Measurements from ENCODE around the gene OPN4. TPM values are rescaled to one million over a fixed set of nuclear protein-coding genes. Genes with fewer than 3 reads are reported as not detected.

Gene OPN4
- total RNA-seq, 2 donors from 2014 or later = not detected

- H3K27ac Mint-ChIP-seq = no peak overlapping the region
- H3K36me3 Mint-ChIP-seq = no peaks in the 10 kb centered on the region
- H3K9me3 Mint-ChIP-seq = no peaks in the 10 kb centered on the region
- no peak for DNase-seq (ENCODE audit: low spot score in 2 of 2)
- no peak for ATAC-seq
Measured at GRCh38 chr10:86667421-86668181, 13.3 kb downstream of the OPN4 start.

GRCh38 chr10:86668297-86669165, 14.2 kb downstream of the OPN4 start, which contains the start of gene LDB3:
Gene LDB3 (plus strand): TSS chr10:86668511. CDS start chr10:86668692, 181 bp downstream.
- no peaks in the 10 kb centered on the region for H3K36me3 Mint-ChIP-seq
- H3K9me3 Mint-ChIP-seq = no peaks in the 10 kb centered on the region
- H3K27ac Mint-ChIP-seq = no peak within 1 kb of the TSS
- DNase-seq (ENCODE audit: low spot score in 2 of 2) (no peak), ATAC-seq (no peak)

DNA sequence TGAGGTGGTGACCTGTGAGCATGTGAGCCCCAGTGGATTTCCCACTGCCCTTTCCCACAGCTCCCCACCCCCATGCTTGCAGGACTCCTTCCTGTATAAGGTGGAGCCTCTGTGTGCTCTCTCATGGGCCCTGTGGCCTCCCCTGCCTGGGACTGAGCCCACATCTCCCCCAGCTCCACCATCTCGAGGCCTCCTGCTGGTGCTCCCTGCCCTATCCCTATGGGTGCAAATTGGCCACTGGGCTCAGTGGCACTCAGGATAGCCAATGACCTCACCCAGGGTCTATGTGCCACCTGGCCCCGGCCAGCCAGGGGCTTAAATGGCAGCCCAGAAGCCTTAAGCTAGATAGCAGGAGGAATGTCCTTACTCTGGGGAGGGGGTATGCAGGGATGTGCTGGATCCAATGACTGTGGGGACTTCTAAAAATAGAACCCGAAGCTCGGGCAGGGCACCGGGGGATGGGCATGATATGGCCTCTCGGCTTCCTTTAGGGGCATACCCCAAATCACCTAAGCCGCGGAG, 16.0 kb downstream of the OPN4 start:
- Mint-ChIP-seq H3K36me3 (no peaks in the 10 kb centered on the region), H3K27ac (no peak overlapping the region), H3K9me3 (no peaks in the 10 kb centered on the region)
- DNase-seq (ENCODE audit: low spot score in 2 of 2) (no peak), ATAC-seq (no peak)

DNA sequence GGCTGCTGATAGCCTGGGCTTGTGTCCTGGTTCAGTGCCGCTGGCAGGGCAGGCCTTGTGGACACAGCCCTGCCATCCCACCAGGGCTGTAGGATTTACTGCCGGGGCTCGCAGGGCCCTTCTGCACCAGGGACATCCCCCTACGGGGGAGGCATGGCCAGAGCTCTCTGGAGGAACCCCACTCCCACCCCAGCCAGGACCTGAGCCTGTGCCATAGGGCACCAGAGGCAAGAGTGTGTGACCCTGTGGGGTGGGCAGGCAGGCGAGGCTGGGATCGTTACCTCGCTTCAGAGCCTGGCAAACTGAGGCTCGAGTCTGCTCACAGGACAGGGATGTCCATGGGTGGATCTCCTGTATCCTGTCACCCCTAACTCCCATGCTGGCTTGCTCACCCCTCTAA, 16.5 kb downstream of the OPN4 start:
- Mint-ChIP-seq H3K9me3 (no peaks in the 10 kb centered on the region), H3K27ac (no peak overlapping the region), H3K36me3 (no peaks in the 10 kb centered on the region)
- ATAC-seq (no peak), DNase-seq (ENCODE audit: low spot score in 2 of 2) (no peak)

DNA sequence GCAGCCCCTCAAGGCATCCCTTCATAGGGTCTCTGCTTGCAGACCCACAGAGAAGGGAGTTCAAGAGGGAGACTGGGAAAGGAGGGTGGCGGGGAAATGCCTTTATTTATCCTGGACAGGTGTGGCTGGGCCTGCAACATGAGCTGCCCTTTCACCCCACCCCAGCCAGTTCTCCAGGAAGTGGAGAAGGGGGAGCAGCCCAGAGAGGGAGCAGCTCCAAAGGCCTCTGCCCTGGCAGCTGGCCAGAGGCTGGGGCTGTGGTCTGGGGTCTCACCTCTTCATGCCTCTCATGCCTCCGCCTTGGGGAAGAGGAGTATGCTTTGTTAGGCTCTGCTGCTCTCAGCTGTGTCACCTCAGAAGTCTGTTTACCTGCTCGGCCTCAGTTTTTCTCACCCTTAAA, 17.1 kb downstream of the OPN4 start:
- ATAC-seq = no peak
- no peak for DNase-seq (ENCODE audit: low spot score in 2 of 2)
- Mint-ChIP-seq H3K9me3 (no peaks in the 10 kb centered on the region), H3K36me3 (no peaks in the 10 kb centered on the region), H3K27ac (no peak overlapping the region)

DNA sequence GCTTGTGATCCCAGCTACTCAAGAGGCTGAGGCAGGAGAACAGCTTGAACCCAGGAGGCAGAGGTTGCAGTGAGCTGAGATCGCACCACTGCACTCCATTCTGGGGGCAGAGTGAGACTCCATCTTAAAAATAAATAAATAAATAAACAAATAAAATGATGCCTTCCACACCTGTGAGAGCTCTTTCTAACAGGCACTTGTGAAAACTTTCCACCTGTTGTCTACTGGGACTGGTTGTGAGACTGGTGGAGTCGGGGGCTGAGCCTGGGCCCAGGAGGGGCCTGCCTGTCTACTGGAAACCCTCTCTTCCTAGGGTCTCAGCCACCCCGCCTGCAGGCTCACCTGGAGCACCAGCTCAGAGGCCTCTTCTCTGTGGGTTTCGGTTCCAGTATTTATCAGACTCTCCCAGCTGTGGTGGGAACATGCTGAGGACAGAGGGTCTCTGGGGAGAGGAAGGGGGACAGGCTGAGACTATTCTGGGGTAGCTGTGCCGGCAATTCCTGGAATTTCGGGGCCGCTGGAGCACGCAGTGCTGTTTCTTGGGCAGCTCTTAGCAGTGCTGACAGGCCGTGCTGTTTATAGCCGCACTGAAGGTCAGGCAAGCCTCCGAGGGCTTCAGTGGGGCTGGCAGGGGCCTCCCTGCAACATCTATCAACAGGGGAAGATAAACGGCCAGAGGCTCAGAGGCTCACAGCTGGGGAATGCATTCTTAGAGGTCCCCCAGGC, 17.8 kb downstream of the OPN4 start:
- Mint-ChIP-seq H3K9me3 (no peaks in the 10 kb centered on the region), H3K36me3 (no peaks in the 10 kb centered on the region), H3K27ac (no peak overlapping the region)
- ATAC-seq (no peak), DNase-seq (ENCODE audit: low spot score in 2 of 2) (no peak)

DNA sequence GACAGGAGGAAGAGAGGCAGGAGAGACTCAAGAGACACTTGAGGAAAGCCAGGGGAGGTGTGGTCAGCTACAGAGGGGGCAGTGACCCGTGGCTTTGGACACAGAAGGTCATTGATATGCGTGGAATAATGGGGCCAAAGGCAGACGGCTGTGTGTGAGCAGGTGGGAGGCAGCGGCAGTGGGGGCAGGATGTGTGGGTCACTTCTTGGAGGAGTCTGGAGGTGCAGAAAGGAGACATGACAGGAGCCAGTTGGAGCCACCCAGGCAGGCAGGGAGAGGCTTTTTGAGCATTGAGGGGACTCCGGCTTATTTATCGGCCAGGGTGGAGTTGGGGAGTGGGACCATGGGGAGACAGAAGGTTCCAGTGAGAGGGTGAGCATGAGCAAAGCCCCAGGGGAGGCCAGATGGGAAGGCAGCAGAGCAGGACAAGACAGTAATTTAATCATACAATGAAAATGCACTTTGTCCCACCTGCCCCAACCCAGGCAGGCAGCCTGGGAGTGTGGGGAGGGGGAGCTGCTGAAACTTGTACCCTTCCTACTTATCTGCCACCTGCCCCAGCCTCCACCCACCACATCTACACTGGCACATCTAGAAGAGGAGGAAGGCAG, 19.0 kb downstream of the OPN4 start:
- H3K27ac Mint-ChIP-seq = peak overlapping the region in 1 of 2 donors; percentile 17
- H3K36me3 Mint-ChIP-seq = no peaks in the 10 kb centered on the region
- no peaks in the 10 kb centered on the region for H3K9me3 Mint-ChIP-seq
- DNase-seq (ENCODE audit: low spot score in 2 of 2) = no peak
- ATAC-seq = no peak

- no peak for ATAC-seq
- no peak for DNase-seq (ENCODE audit: low spot score in 2 of 2)
- H3K27ac Mint-ChIP-seq = no peak overlapping the region
- H3K9me3 Mint-ChIP-seq = no peaks in the 10 kb centered on the region
- H3K36me3 Mint-ChIP-seq = no peaks in the 10 kb centered on the region
Measured at GRCh38 chr10:86673827-86674581, 19.7 kb downstream of the OPN4 start.

DNA sequence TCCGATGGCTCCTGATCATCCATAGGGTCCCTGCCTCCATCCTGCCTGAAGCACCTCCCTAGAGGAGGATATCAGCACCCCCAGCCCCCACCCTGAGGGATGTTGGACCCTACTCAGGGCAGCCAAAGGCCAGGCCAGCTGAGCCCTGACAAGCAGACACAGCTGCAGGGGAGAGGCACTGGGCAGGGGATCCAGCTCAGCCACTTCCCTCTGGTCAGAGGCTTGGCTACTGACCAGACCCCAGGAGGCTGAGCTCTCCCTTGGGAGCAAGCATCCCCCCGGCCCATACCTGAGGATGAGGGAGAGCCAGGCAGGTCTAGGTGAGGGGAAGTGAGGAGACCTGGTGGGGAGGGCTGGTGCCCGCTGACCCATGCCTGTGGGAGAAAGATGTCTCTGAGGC, 20.6 kb downstream of the OPN4 start:
- no peaks in the 10 kb centered on the region for H3K36me3 Mint-ChIP-seq
- no peak overlapping the region for H3K27ac Mint-ChIP-seq
- ATAC-seq = no peak

GRCh38 chr10:86677374-86677773, 23.0 kb downstream of the OPN4 start:
- no peaks in the 10 kb centered on the region for H3K36me3 Mint-ChIP-seq
- no peaks in the 10 kb centered on the region for H3K9me3 Mint-ChIP-seq
- H3K27ac Mint-ChIP-seq = no peak overlapping the region
- DNase-seq (ENCODE audit: low spot score in 2 of 2) (no peak), ATAC-seq (no peak)

More for the DNA sequence above, 20.6 kb downstream of the OPN4 start:
- H3K9me3 Mint-ChIP-seq = no peaks in the 10 kb centered on the region
- no peak for DNase-seq (ENCODE audit: low spot score in 2 of 2)

- ATAC-seq = no peak
Measured at GRCh38 chr10:86678999-86679792, 24.8 kb downstream of the OPN4 start.

GRCh38 chr10:86681047-86681446, 26.7 kb downstream of the OPN4 start:
- Mint-ChIP-seq H3K9me3 (no peaks in the 10 kb centered on the region), H3K27ac (no peak overlapping the region)

More at GRCh38 chr10:86678999-86679792, 24.8 kb downstream of the OPN4 start:
- DNase-seq (ENCODE audit: low spot score in 2 of 2) = no peak
- Mint-ChIP-seq H3K27ac (no peak overlapping the region), H3K9me3 (no peaks in the 10 kb centered on the region), H3K36me3 (no peaks in the 10 kb centered on the region)

GRCh38 chr10:86681722-86682386, 27.5 kb downstream of the OPN4 start:
- H3K9me3 Mint-ChIP-seq = no peaks in the 10 kb centered on the region
- ATAC-seq (no peak), DNase-seq (ENCODE audit: low spot score in 2 of 2) (no peak)
- no peak overlapping the region for H3K27ac Mint-ChIP-seq
- H3K36me3 Mint-ChIP-seq = no peaks in the 10 kb centered on the region

More at GRCh38 chr10:86681047-86681446, 26.7 kb downstream of the OPN4 start:
- ATAC-seq (no peak), DNase-seq (ENCODE audit: low spot score in 2 of 2) (no peak)
- no peaks in the 10 kb centered on the region for H3K36me3 Mint-ChIP-seq

- H3K27ac Mint-ChIP-seq = no peak overlapping the region
- ATAC-seq (no peak), DNase-seq (ENCODE audit: low spot score in 2 of 2) (no peak)
- H3K36me3 Mint-ChIP-seq = no peaks in the 10 kb centered on the region
- no peaks in the 10 kb centered on the region for H3K9me3 Mint-ChIP-seq
Measured at GRCh38 chr10:86682675-86683074, 28.3 kb downstream of the OPN4 start.
